Stimulated activated CD8-positive, alpha-beta memory T cell treated with anti-CD3 and anti-CD28 coated beads, Interleukin-7, amount 100 ng/mL, for 4 hours (primary cell): Measurements from ENCODE around the gene ARHGAP12.

Experiments
- DNase-seq, 2 donors: peaks; one replicate each; pipeline ENCODE4 v3.0.0-alpha.2; 2020; ENCODE audit warnings: low read depth in 2 of 2

The ARHGAP12 gene

GRCh38 chr10:31949266-31949665 lies 20.6 kb upstream of the ARHGAP12 start:
- DNase-seq = no peak

- no peak for DNase-seq
Measured at GRCh38 chr10:31948021-31948420, 19.4 kb upstream of the ARHGAP12 start.

GRCh38 chr10:31947144-31947926 lies 18.7 kb upstream of the ARHGAP12 start:
- DNase-seq = no peak

GRCh38 chr10:31945392-31945791 lies 16.8 kb upstream of the ARHGAP12 start:
- no peak for DNase-seq

GRCh38 chr10:31944071-31944433 lies 15.4 kb upstream of the ARHGAP12 start:
- DNase-seq = no peak

- DNase-seq = no peak
Measured at GRCh38 chr10:31942892-31943291, 14.3 kb upstream of the ARHGAP12 start.

GRCh38 chr10:31942435-31942834 lies 13.8 kb upstream of the ARHGAP12 start:
- no peak for DNase-seq

- DNase-seq = no peak
Measured at GRCh38 chr10:31940839-31941653, 12.4 kb upstream of the ARHGAP12 start.

- DNase-seq = no peak
Measured at GRCh38 chr10:31939797-31940708, 11.4 kb upstream of the ARHGAP12 start.

- no peak for DNase-seq
Measured at GRCh38 chr10:31937371-31937770, 8.7 kb upstream of the ARHGAP12 start.

- DNase-seq = no peak
Measured at GRCh38 chr10:31936933-31937332, 8.3 kb upstream of the ARHGAP12 start.

- DNase-seq = no peak
Measured at GRCh38 chr10:31936086-31936485, 7.5 kb upstream of the ARHGAP12 start.

GRCh38 chr10:31935678-31936077 lies 7.0 kb upstream of the ARHGAP12 start:
- DNase-seq = no peak

GRCh38 chr10:31932838-31933237 lies 4.2 kb upstream of the ARHGAP12 start:
- DNase-seq = no peak

- no peak for DNase-seq
Measured at GRCh38 chr10:31930856-31931255, 2.2 kb upstream of the ARHGAP12 start.

GRCh38 chr10:31930023-31930751 lies 1.6 kb upstream of the ARHGAP12 start:
- no peak for DNase-seq

GRCh38 chr10:31929261-31930022 lies 811 bp upstream of the ARHGAP12 start:
- no peak for DNase-seq

GRCh38 chr10:31927884-31928548 lies 615 bp downstream of the ARHGAP12 start:
- peak in 1 of 2 donors; percentile 49 for DNase-seq

GRCh38 chr10:31927565-31927883 lies 1.1 kb downstream of the ARHGAP12 start:
- no peak for DNase-seq
